Endothelial cell of umbilical vein (primary cell): ENCODE measurements around the gene ZNF516. TPM values are rescaled to one million over a fixed set of nuclear protein-coding genes. Genes with fewer than 3 reads are reported as not detected.

Source experiments
- BruUV-seq: library from RNA; stranded (reverse); fragments of 400-500 nt; replicated peaks from 2 replicates; lab custom pipeline; 2021; lab: Mats Ljungman, UMichigan
- CTCF ChIA-PET: fragments of 300-600, 350-600 bp; sonication (Branson Sonifier 250); formaldehyde crosslinking; loops from one replicate; lab custom pipeline; 2021; ENCODE audit warnings: antibody characterized with exemption, inconsistent platforms; lab: Charles Lee
- POLR2A ChIA-PET: fragments of 300-600, 350-600 bp; sonication (Branson Sonifier 250); formaldehyde crosslinking; loops from one replicate; lab custom pipeline; 2021; ENCODE audit warnings: antibody characterized with exemption, inconsistent platforms; lab: Charles Lee
- DNase-seq: peaks from one replicate; pipeline ENCODE4 v3.0.0-alpha.2; 2011; ENCODE audit warnings: low read depth, low spot score
- FAIRE-seq: peaks from 2 replicates; lab custom pipeline; 2011; peaks lifted over from hg19 to GRCh38; lab: Jason Lieb, UNC
- H2AFZ ChIP-seq: 2 replicates; pipeline ENCODE4 v1.6.0; 2012; ENCODE audit warnings: low read depth, low read length, control low read depth, inconsistent platforms
- H3K27ac ChIP-seq: 2 replicates; pipeline ENCODE4 v1.5.1; 2011; ENCODE audit warnings: low read depth, mild to moderate bottlenecking, control low read depth, low read length, moderate library complexity; ENCODE audit not compliant: insufficient read depth
- H3K27me3 ChIP-seq, 2 experiments: 2 replicates each; pipeline versions ENCODE4 v1.6.0 to v1.6.1; 2011; ENCODE audit warnings: low read length in 2 of 2, mixed read lengths in 1 of 2; ENCODE audit not compliant: control insufficient read depth in 2 of 2, insufficient read depth in 2 of 2
- H3K36me3 ChIP-seq, 2 experiments: 2 replicates in 1 of 2; 3 replicates in 1 of 2; pipeline ENCODE4 v1.5.1; 2011; ENCODE audit warnings: low read length in 2 of 2, mild to moderate bottlenecking in 1 of 2, moderate library complexity in 1 of 2; ENCODE audit not compliant: control insufficient read depth in 2 of 2, insufficient read depth in 2 of 2; ENCODE audit errors: extremely low read depth in 1 of 2
- H3K4me1 ChIP-seq: 3 replicates; pipeline ENCODE4 v1.5.1; 2011; ENCODE audit warnings: mild to moderate bottlenecking, low read length; ENCODE audit not compliant: control insufficient read depth, insufficient read depth; ENCODE audit errors: extremely low read depth
- H3K4me2 ChIP-seq: 2 replicates; pipeline ENCODE4 v1.6.1; 2011; ENCODE audit warnings: low read length, control low read depth, mixed read lengths; ENCODE audit not compliant: insufficient read depth
- H3K4me3 ChIP-seq, 3 experiments: fragments of 200-600 bp in 1 of 3; sonication (generic), shearing (Covaris generic) in 1 of 3; replicated peaks in 1 of 3; 2 replicates each; pipeline ENCODE4 v1.5.1; 2011 to 2016; ENCODE audit warnings: control low read depth in 3 of 3, low read length in 3 of 3, mild to moderate bottlenecking in 2 of 3, inconsistent platforms in 1 of 3, low read depth in 1 of 3, moderate library complexity in 1 of 3; ENCODE audit not compliant: insufficient read depth in 1 of 3
- H3K79me2 ChIP-seq: 2 replicates; pipeline ENCODE4 v1.6.0; 2012; ENCODE audit warnings: low read length, inconsistent platforms; ENCODE audit not compliant: control insufficient read depth, insufficient read depth
- H3K9ac ChIP-seq: replicated peaks from 2 replicates; pipeline ENCODE3; 2011; ENCODE audit warnings: low read length, control low read depth; ENCODE audit not compliant: insufficient read depth; ENCODE audit errors: extremely low read depth
- H3K9me1 ChIP-seq: replicated peaks from 3 replicates; pipeline ENCODE4 v1.6.0; 2011; ENCODE audit warnings: mild to moderate bottlenecking, low read length; ENCODE audit not compliant: control insufficient read depth, insufficient read depth; ENCODE audit errors: extremely low read depth
- H3K9me3 ChIP-seq: replicated peaks from 2 replicates; pipeline ENCODE4 v1.5.1; 2012; ENCODE audit warnings: low read length, inconsistent platforms; ENCODE audit not compliant: control insufficient read depth, insufficient read depth
- H4K20me1 ChIP-seq: replicated peaks from 2 replicates; pipeline ENCODE3; 2011; ENCODE audit warnings: mild to moderate bottlenecking, low read length; ENCODE audit not compliant: control insufficient read depth, insufficient read depth; ENCODE audit errors: extremely low read depth
- EZH2 ChIP-seq: IDR thresholded peaks from 2 replicates; pipeline ENCODE4 v1.6.1; 2012; ENCODE audit warnings: borderline replicate concordance, low read depth, mild to moderate bottlenecking, moderate library complexity, low read length, inconsistent platforms; ENCODE audit not compliant: severe bottlenecking
- FOS ChIP-seq: IDR thresholded peaks from 2 replicates; pipeline ENCODE4 v1.6.1; 2011; ENCODE audit warnings: mild to moderate bottlenecking, low read length, moderate library complexity, borderline replicate concordance; ENCODE audit not compliant: insufficient read depth
- GATA2 ChIP-seq: IDR thresholded peaks from 2 replicates; pipeline ENCODE4 v1.7.0; 2011; ENCODE audit warnings: low read depth, mild to moderate bottlenecking, moderate library complexity, mixed read lengths, low read length; ENCODE audit not compliant: insufficient read length, insufficient read depth
- JUN ChIP-seq: IDR thresholded peaks from 2 replicates; pipeline ENCODE4 v1.6.1; 2011; ENCODE audit warnings: borderline replicate concordance, low read depth; ENCODE audit not compliant: insufficient read length, insufficient read depth
- MAX ChIP-seq: IDR thresholded peaks from 2 replicates; pipeline ENCODE4 v1.6.1; 2011; ENCODE audit not compliant: insufficient read depth, insufficient read length
- MYC ChIP-seq: IDR thresholded peaks from one replicate; pipeline ENCODE4 v1.6.1; 2011; ENCODE audit warnings: mild to moderate bottlenecking, low read depth, low read length
- POLR2A ChIP-seq: IDR thresholded peaks from 2 replicates; pipeline ENCODE4 v1.6.1; 2012; ENCODE audit warnings: low read depth, mild to moderate bottlenecking, control low read depth, low read length
- POLR2AphosphoS5 ChIP-seq: IDR thresholded peaks from 2 replicates; pipeline ENCODE4 v1.6.1; 2012; ENCODE audit warnings: low read depth, mild to moderate bottlenecking, control low read depth, low read length, moderate library complexity; ENCODE audit not compliant: insufficient read depth
- dilution Hi-C: fragments of 300-500 bp; cut with MboI; formaldehyde crosslinking; loops from one replicate; pipeline ENCODE4 v1.15.0; 2019; ENCODE audit warnings: low sequenced_read_pairs; ENCODE audit not compliant: extremely low pct_ligation_motif_present
- intact Hi-C: fragments of 100-400 bp; cut with micrococcal nuclease; formaldehyde crosslinking; loops from one replicate; pipeline ENCODE4 v1.10.0; 2022
- polyA plus RNA-seq, 4 experiments: library from polyadenylated mRNA; depleted of rRNA in 3 of 4; stranded (reverse) in 3 of 4; unstranded in 1 of 4; fragments of >200 nt; gene quantifications; 2 replicates each; pipeline versions ENCODE4 v1.2.1 to v1.2.3, GENCODE V29; 2011 to 2012; ENCODE audit warnings: missing spikeins in 1 of 4
- total RNA-seq: library from RNA; stranded (reverse); gene quantifications from 2 replicates; pipeline ENCODE4 v1.2.3, GENCODE V29; 2021
- TF ChIP-seq, protein P1 (sequence below), 2 donors: IDR thresholded peaks; 1 replicate in 1 of 2; 2 replicates in 1 of 2; pipeline ENCODE4 v1.5.1; 2011; ENCODE audit warnings: low read length in 2 of 2, mild to moderate bottlenecking in 2 of 2, moderate library complexity in 2 of 2, control low read depth in 1 of 2, inconsistent platforms in 1 of 2, low read depth in 1 of 2; ENCODE audit not compliant: insufficient read depth in 1 of 2; ENCODE audit errors: extremely low read depth in 1 of 2

ZNF516 gene
- total and polyA plus RNA-seq, 2 donors (not counting 3 experiments of a cell fraction or from before 2014, with no cell fraction given) = 3.6 to 19.1 TPM

DNA sequence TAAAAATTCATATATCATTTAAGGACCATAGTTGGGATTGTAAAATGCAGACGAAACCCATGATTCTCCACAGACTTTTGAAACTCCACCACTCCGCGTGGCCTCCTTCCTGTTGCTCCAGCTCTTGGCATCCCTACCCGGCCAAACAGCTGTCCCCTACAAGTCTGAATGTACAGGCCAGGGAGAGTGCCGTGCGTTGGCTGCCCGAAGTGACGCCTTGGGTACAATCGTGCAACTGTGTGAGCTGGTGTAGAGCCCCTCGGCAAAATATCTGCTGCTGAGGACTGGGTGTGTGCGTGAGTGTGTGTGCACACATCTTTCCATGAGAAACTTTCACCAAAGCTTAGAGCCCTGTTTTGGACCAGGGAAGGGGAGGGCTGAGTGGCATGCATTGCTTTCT is 43.8 kb upstream of the ZNF516 start:
- H3K36me3 ChIP-seq = no peaks in the 10 kb centered on the region
- H3K4me2 ChIP-seq = no peak overlapping the region
- dilution Hi-C loops = no loop called here
- H3K4me1 ChIP-seq = no peaks in the 10 kb centered on the region
- no peak overlapping the region for H3K4me3 ChIP-seq
- no peaks in the 10 kb centered on the region for H3K27me3 ChIP-seq
- H3K27ac ChIP-seq = no peak overlapping the region
- ChIA-PET CTCF (no interaction called here), POLR2A (no interaction called here)
- H3K9me1 ChIP-seq = no peaks in the 10 kb centered on the region
- H3K9me3 ChIP-seq = no peaks in the 10 kb centered on the region
- BruUV-seq = no TSS peak
- intact Hi-C loops = no loop called here
- DNase-seq (no peak), FAIRE-seq (no peak)
- no peak overlapping the region for H2AFZ ChIP-seq
- no peak overlapping the region for H3K9ac ChIP-seq
- no peak for TF ChIP-seq MYC
- TF ChIP-seq FOS = no peak
- no peak for TF ChIP-seq POLR2A
- TF ChIP-seq MAX = no peak
- no peak for TF ChIP-seq POLR2AphosphoS5
- TF ChIP-seq EZH2 = no peak
- TF ChIP-seq GATA2 = no peak
- TF ChIP-seq JUN = no peak
- TF ChIP-seq, protein P1, sequence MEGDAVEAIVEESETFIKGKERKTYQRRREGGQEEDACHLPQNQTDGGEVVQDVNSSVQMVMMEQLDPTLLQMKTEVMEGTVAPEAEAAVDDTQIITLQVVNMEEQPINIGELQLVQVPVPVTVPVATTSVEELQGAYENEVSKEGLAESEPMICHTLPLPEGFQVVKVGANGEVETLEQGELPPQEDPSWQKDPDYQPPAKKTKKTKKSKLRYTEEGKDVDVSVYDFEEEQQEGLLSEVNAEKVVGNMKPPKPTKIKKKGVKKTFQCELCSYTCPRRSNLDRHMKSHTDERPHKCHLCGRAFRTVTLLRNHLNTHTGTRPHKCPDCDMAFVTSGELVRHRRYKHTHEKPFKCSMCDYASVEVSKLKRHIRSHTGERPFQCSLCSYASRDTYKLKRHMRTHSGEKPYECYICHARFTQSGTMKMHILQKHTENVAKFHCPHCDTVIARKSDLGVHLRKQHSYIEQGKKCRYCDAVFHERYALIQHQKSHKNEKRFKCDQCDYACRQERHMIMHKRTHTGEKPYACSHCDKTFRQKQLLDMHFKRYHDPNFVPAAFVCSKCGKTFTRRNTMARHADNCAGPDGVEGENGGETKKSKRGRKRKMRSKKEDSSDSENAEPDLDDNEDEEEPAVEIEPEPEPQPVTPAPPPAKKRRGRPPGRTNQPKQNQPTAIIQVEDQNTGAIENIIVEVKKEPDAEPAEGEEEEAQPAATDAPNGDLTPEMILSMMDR (IDR thresholded peaks at IDR 0.05; ENCODE audit: extremely low read depth in 1 of 2, insufficient read depth in 1 of 2, low read depth in 1 of 2, low read length in 2 of 2) = no peak
- no peaks in the 10 kb centered on the region for H3K79me2 ChIP-seq
- no peaks in the 10 kb centered on the region for H4K20me1 ChIP-seq
